ENCODE results near the gene ZDHHC14.
"Not testable (repeated sequence)": the region's sequence is repeated elsewhere in the genome, so short reads cannot be mapped to it uniquely, and the experiment has no call there.

The ZDHHC14 gene

GRCh38 chr6:157467339-157467738, 86.3 kb downstream of the ZDHHC14 start:
- DNase-seq (ENCODE audit: low read depth) = not testable (repeated sequence)

GRCh38 chr6:157468054-157468453, 87.1 kb downstream of the ZDHHC14 start:
- no peak for DNase-seq (ENCODE audit: low read depth)

GRCh38 chr6:157468574-157468973, 87.6 kb downstream of the ZDHHC14 start:
- DNase-seq (ENCODE audit: low read depth) = no peak

GRCh38 chr6:157469378-157469777, 88.4 kb downstream of the ZDHHC14 start:
- no peak for DNase-seq (ENCODE audit: low read depth)

GRCh38 chr6:157471077-157471686, 90.2 kb downstream of the ZDHHC14 start:
- DNase-seq (ENCODE audit: low read depth) = no peak

GRCh38 chr6:157471895-157472686, 91.1 kb downstream of the ZDHHC14 start:
- no peak for DNase-seq (ENCODE audit: low read depth)

- DNase-seq (ENCODE audit: low read depth) = no peak
Measured at GRCh38 chr6:157476797-157477196, 95.8 kb downstream of the ZDHHC14 start.

- no peak for DNase-seq (ENCODE audit: low read depth)
Measured at GRCh38 chr6:157478926-157479325, 97.9 kb downstream of the ZDHHC14 start.

- no peak for DNase-seq (ENCODE audit: low read depth)
Measured at GRCh38 chr6:157479464-157480303, 98.7 kb downstream of the ZDHHC14 start.

GRCh38 chr6:157481189-157481864, 100.3 kb downstream of the ZDHHC14 start:
- no peak for DNase-seq (ENCODE audit: low read depth)

- DNase-seq (ENCODE audit: low read depth) = no peak
Measured at GRCh38 chr6:157481865-157482249, 100.9 kb downstream of the ZDHHC14 start.

GRCh38 chr6:157483770-157484169, 102.8 kb downstream of the ZDHHC14 start:
- no peak for DNase-seq (ENCODE audit: low read depth)

GRCh38 chr6:157484181-157484580, 103.2 kb downstream of the ZDHHC14 start:
- DNase-seq (ENCODE audit: low read depth) = no peak

- DNase-seq (ENCODE audit: low read depth) = no peak
Measured at GRCh38 chr6:157486572-157486971, 105.6 kb downstream of the ZDHHC14 start.

- DNase-seq (ENCODE audit: low read depth) = no peak
Measured at GRCh38 chr6:157487110-157487773, 106.3 kb downstream of the ZDHHC14 start.

GRCh38 chr6:157488058-157488457, 107.1 kb downstream of the ZDHHC14 start:
- DNase-seq (ENCODE audit: low read depth) = no peak

- no peak for DNase-seq (ENCODE audit: low read depth)
Measured at GRCh38 chr6:157488716-157489118, 107.7 kb downstream of the ZDHHC14 start.

GRCh38 chr6:157490611-157491269, 109.8 kb downstream of the ZDHHC14 start:
- DNase-seq (ENCODE audit: low read depth) = no peak

- no peak for DNase-seq (ENCODE audit: low read depth)
Measured at GRCh38 chr6:157491571-157492232, 110.7 kb downstream of the ZDHHC14 start.

- no peak for DNase-seq (ENCODE audit: low read depth)
Measured at GRCh38 chr6:157492249-157492648, 111.3 kb downstream of the ZDHHC14 start.

GRCh38 chr6:157492741-157493140, 111.8 kb downstream of the ZDHHC14 start:
- DNase-seq (ENCODE audit: low read depth) = no peak
